ENCODE measurements around the gene KCTD15.
"Not testable (repeated sequence)": the region's sequence is repeated elsewhere in the genome, so short reads cannot be mapped to it uniquely, and the experiment has no call there.

Gene KCTD15

DNA sequence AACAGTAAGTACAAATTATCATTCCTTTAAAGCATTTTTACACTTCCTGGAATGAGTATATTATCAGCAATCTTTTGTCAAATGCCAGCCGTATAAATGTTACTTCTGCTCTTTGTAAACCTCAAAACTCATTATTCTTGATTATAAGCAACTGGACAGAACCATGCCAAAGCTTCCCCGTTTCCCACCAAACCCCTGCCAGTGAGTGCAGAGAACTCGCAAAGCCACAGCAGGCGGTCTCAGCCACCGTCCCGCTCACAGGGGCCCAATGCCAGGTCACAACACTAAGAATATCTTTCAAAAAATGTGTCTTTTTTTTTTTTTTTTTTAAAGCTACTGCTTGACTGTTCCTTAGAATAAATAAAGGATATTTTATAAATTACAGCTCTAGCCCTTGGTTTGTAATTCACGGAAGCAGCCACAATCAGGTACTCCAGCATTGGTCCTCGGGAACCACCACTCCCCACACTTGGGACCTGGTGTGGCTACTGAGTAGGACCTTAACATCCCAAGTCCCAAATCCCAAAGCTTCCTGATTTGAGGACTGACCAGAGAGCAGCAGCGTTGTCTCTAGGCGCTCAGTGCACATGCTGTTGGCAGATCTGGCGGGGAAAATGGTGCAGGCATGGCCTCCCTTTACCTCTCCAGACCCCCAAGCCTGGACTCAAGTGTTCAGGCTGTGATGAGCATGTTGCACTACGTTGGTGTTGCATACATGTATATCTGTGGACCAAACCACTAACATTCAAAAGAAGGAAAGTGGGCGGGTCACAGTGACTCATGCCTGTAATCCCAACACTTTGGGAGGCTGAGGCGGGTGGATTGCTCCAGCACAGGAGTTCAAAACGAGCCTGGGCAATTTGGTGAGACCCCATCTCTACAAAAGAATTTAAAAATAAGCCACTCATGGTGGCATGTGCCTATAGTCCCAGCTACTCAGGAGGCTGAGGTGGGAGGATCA is 19.0 kb downstream of the KCTD15 start:
- DNase-seq, result no peak

- no peak for DNase-seq
These were observed 21.7 kb downstream of the KCTD15 start for GRCh38 chr19:33818411-33818810.

DNA sequence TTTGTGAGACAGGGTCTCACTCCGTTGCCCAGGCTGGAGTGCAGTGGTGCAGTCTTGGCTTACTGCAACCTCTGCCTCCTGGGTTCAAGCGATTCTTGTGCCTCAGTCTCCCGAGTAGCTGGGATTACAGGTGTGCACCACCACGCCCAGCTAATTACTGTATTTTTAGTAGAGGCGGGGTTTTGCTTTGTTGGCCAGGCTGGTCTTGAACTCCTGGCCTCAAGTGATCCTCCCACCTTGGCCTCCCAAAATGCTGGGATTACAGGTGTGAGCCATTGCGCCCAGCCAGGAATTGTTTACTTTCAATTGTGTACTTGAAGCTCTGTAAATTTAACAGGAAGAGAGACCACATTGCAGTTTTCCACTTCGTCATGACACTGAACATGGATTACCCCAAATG is 22.4 kb downstream of the KCTD15 start:
- not testable (repeated sequence) for DNase-seq

- DNase-seq, result no peak
These were observed 22.8 kb downstream of the KCTD15 start for GRCh38 chr19:33819506-33819879.

DNA sequence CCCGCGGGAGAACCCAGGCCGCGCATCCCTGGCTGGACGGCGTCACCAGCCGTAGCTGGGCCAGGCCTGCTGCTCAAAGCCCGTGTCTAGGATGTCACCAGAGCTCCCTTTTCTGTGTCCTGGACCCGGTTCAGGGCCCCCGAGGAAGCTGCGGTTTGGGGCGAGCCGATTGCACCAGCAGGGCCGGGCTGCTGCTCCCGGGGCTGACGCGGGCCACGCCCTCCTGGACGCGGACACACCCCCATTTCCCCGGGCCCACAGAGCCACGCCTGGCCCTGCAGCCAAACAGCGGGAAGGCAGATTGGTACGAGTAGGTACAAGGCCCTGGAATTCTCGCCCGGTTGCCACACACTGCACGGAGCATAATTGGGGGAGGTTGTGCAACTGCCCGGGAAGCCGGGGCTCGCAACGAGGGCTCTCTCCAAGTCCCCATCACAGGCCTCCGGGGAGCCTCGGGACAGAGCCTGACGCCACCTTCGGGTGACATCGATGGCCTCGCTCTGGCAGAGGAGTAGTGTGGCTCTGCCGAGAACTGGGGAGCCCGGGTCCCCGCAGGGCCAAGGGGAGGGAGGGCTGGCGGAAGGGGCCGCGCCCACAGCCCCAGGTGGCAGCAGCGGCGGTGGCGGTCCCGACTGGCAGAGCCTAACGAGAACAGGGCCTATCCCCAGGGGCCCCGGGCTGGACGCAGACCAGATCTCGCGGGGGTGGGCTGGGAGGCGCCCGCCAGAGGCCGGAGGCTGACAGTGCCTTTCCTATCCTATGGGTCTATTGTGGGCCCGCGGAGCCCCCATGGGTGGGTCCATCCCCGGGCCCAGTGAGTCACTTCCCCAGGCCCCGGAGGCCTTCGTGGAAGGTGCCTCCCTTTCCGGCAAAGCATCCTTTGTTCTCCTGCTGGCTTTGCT is 23.5 kb downstream of the KCTD15 start:
- DNase-seq, result no peak

- DNase-seq, result no peak
These were observed 25.2 kb downstream of the KCTD15 start for GRCh38 chr19:33821871-33822270.

DNA sequence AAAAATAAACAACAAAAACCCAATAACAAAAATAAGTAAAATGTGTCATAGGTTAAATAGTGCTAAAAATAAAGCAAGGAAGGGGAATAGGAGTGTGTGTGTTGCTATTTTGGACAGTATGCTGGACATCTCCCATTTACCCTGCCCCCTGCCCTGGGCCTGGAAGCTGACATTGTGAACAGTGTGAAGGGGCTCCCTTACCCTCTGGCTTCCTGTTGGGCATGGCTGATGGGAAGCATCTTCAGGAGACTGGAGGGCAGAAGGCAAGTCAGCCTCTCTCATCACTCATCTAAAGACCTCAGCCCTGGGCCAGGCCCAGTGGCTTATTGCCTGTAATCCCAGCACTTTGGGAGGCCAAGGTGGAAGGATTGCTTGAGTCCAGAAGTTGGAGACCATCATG is 26.7 kb downstream of the KCTD15 start:
- DNase-seq, result no peak

- DNase-seq, result no peak
These were observed 28.9 kb downstream of the KCTD15 start for GRCh38 chr19:33825556-33825955.

- DNase-seq, result no peak
These were observed 29.9 kb downstream of the KCTD15 start for GRCh38 chr19:33826521-33826920.

DNA sequence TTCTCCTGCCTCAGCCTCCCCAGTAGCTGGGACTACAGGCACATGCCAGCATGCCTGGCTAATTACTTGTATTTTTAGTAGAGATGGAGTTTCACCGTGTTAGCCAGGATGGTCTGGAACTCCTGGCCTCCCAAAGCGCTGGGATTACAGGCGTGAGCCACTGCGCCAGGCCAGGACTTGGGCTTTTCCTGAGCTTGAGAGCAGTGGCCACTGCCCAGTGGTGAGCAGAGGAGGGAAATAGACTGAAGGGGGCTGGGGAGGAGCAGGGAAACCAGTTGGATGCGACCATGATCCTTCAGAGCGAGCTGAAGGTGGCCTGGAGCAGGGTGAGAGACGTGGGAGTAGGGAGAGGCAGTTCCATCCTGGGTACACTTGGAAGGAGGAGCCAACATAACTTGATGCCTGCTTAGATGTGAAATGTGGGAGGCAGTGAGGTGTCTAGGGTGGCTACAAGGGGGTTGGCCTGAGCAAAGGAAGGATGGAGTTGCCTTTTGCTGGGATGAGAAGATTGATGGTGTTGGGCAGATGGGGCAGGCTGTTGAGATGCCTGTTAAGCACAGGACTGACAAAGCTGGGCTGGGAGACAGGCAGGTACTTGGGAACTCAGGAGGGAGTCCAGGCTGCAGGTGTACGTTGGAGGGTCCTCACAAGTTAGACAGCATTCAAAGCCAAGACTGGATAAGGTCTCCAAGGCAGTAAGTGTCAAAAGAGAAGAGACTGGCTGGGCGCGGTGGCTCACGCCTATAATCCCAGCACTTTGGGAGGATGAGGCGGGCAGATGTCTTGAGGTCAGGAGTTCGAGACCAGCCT is 31.8 kb downstream of the KCTD15 start:
- no peak for DNase-seq

DNA sequence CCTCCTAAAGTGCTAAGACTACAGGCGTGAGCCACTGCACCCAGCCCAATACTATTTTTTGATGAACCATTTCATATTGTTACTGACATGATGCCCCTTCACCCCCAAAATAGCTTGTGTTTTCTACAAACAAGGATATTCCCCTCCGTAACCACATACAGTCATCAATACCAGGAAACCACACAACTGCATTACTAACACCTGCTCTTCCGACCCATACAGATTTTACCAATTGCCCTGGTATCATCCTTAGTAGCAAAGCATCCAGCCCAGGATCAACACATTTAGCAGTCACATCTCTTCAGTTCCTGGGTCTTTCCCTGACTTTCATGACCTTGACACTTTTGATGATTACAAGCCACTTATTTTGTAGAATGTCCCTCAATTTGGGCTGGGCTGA is 33.6 kb downstream of the KCTD15 start:
- DNase-seq, result no peak

DNA sequence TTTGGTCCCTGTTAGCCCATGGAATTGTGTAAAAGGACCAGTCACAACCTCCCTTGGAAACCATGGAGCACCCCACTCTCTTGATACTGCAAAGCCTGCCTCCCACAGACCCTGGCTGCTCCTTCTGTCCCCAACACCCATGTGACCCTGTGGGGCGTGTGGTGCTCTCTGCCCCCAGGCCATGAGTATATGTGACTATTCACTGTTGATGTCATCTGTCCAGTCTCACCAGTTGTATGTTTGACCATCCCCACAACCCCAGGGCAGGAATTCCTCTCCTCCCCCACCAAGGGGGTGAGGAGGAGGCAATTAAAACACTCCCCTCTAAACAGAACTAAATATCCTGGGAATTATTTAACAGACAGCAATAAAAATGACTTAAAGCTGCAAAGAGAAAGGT is 35.2 kb downstream of the KCTD15 start:
- no peak for DNase-seq

DNA sequence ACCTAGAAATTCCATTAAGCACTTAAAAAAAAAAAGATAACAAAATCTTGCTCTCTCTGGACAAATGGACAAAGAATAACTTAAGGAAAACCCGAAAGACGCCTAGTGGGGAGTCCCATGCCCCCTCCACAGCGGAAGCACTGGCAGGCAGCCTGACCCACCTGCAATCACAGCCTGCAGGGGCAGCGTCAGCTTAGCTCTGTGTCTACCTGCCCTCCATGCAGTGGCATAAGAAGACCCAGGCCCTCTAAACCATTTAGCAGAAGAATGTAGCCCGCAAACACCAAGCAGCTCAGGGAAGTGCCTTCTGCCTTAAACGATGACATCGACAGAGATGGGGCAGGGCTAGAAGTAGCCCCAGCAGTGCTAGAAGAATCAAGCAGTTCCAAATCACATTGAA is 36.0 kb downstream of the KCTD15 start:
- no peak for DNase-seq

GRCh38 chr19:33840382-33840781 is 43.7 kb downstream of the KCTD15 start:
- DNase-seq, result no peak

DNA sequence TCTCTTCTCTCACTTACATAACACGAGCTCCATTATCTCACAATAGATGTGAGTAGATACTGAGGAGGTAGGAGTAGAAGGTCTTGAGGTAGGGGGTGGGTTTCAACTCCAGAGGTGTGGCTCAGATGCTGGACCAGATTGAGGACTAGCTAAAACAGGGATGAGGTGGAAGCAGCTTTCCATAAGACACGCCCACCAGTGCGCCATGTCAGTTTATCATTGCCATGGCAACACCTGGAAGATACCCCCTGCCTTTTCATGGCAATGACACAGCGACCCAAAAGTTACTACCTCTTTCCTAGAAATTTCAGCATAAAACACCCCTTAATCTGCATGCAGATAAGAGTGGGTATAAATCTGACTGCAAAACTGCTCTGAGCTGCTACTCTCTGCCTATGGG is 44.1 kb downstream of the KCTD15 start:
- no peak for DNase-seq

DNA sequence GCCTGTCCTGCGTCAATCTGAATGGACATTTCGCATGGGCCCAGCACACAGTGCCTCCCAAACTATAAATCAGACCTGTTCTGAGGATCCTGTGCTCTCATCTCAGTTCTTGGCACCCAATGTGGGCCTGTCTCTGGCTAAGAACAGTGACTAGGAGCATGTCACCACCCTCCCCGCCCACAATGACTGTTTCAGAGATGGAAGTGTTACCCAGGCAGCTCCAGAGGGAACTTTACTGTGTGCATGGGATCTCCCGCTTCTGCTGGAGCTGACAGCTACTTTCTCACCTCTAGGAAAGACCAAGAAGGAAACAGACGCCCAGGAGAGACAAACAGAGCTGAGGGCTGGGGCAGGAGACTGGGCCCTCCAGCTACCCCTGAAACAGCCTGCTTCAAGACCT is 45.0 kb downstream of the KCTD15 start:
- no peak for DNase-seq

DNA sequence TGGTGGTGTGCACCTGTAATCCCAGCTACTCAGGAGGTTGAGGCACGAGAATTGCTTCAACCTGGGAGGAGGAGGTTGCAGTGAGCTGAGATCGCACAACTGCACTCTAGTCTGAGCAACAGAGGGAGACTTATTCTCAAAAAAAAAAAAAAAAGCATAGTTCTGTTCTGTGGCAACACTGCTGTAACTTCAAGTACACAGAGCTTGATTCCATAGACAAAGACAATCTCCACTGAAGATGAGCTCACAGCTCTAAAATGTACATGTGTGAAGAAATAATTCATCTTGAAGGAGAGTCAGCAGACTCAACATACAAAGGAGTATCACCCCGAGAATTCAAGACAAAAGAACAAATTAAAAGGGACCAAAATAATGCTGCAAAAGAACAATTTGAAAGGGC is 47.8 kb downstream of the KCTD15 start:
- no peak for DNase-seq

GRCh38 chr19:33845498-33845897 is 48.8 kb downstream of the KCTD15 start:
- no peak for DNase-seq

DNA sequence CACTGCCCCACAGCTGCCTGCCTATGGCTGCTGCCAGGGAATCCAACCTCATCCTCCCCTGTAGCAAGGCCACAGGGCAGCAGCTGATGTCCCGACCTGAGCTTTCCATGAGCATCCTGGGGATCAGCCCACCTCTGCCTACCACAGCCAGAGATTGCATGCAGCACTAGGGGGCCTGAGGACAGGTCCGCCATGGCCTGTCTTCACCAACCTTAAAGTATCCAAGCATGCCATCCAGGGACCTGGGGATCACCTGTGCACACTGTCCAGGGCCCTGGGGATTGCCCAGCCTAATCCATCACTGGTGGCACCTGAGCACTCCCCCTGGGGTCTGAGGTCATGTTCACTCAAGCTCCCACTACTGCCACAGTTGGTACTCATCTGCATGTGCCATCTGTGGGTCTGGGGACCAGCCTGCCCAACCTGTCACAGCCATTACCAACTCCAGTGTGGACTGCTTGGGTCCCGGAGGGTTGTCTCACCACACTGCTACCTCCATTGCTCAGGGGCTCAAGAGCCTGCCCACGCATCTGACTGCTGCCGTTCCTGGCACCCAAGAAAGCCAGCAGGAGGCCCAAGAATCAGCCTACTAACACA is 53.0 kb downstream of the KCTD15 start:
- DNase-seq, result no peak

- no peak for DNase-seq
These were observed 62.3 kb downstream of the KCTD15 start for GRCh38 chr19:33859016-33859415.

DNA sequence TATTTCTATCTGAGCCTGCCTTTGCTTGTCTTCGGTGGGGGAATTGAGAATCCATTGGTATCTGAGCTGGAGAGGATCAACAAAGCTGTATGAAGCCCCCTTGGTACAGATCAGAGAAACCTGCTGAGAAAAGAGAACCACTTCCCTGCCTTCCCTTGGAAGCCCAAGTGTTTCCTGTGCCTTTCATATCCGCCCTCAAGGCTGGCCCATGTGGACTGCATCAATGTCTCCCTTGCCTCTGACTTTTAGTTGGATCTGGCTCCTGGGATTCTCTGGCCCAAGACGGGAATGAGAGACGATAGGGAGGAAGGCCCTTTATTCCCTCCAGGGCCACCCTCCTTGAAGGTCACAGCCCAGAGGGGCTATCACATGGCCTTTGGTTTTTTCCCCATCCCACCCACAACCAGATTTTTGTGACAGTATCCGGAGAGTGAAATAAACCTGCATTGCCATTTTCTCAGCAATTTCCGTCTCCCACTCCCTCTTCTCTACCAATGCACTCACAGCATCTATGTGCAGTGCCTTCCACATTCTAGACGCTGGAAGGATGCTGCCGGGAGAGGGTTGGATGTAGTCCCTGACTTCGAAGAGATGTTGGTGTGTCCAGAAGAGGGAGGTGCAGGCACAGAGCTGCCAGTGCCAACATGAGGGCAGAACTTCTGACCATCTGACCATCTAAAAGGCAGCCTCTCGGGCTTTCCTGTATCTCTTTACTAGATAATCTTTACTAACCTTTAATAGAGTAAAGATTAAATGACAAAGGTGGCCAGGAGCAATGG is 63.8 kb downstream of the KCTD15 start:
- no peak for DNase-seq

DNA sequence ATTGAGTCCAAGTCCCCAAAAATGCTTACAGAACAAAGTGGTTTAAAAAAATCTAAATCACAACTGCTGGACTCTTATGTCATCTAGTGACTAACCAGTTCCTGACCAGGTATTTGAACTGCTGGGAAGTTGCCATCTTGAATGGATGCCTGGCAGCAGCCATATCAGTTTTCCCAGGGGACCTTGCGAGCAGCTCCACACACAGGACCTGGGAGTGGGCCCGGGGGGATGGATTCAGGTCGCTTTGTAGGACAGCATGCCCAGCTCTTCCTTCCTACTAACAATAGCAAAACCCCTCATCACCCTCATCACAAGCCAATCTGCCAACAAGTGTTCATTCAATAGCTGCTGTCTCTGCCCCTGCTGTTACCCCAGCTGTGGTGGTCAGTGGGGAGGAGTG is 65.3 kb downstream of the KCTD15 start:
- no peak for DNase-seq
